Measurements from ENCODE around the gene PDE1A. TPM values are rescaled to one million over a fixed set of nuclear protein-coding genes. Genes with fewer than 3 reads are reported as not detected.

PDE1A gene
- total RNA-seq, 2 donors from 2014 or later: 4.1 to 6.0 TPM

DNA sequence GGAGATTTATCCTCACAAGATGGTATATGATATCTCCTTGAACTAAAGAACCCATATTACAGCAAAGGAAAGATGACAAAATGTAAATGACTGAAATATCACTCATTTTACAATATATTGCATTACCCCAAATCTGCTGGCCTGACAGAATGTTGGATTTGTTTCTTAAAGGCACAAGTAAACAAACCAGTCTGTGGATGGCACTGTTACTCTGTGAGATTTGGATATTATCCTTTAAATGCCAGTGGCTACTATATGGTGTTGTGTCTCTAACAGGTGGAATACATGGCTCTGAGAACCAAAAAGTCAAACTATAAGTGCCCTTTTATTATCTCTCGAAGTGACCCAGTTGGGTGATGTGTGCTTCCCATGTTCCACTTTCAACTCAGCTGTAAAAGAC lies 125.7 kb downstream of the PDE1A start:
- Histone ChIP-seq H3K27ac (no peak overlapping the region), H3K36me3 (no peaks in the 10 kb centered on the region), H3K4me1 (replicated peaks) (no peaks in the 10 kb centered on the region), H3K27me3 (replicated peaks; ENCODE audit: insufficient read depth) (no peaks in the 10 kb centered on the region), H3K4me3 (no peak overlapping the region), H3K9me3 (no peaks in the 10 kb centered on the region)
- WGBS: 94% methylated on average over 1 of the region's 1 CpG
- DNase-seq (ENCODE audit: low spot score): no peak
- TF ChIP-seq, protein P1, sequence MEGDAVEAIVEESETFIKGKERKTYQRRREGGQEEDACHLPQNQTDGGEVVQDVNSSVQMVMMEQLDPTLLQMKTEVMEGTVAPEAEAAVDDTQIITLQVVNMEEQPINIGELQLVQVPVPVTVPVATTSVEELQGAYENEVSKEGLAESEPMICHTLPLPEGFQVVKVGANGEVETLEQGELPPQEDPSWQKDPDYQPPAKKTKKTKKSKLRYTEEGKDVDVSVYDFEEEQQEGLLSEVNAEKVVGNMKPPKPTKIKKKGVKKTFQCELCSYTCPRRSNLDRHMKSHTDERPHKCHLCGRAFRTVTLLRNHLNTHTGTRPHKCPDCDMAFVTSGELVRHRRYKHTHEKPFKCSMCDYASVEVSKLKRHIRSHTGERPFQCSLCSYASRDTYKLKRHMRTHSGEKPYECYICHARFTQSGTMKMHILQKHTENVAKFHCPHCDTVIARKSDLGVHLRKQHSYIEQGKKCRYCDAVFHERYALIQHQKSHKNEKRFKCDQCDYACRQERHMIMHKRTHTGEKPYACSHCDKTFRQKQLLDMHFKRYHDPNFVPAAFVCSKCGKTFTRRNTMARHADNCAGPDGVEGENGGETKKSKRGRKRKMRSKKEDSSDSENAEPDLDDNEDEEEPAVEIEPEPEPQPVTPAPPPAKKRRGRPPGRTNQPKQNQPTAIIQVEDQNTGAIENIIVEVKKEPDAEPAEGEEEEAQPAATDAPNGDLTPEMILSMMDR (IDR thresholded peaks at IDR 0.05): no peak
- no peak for TF ChIP-seq POLR2A (IDR thresholded peaks at IDR 0.05)
- TF ChIP-seq POLR2AphosphoS5 (IDR thresholded peaks at IDR 0.05): no peak
- intact Hi-C loops (cut with DNase I): no loop called here

DNA sequence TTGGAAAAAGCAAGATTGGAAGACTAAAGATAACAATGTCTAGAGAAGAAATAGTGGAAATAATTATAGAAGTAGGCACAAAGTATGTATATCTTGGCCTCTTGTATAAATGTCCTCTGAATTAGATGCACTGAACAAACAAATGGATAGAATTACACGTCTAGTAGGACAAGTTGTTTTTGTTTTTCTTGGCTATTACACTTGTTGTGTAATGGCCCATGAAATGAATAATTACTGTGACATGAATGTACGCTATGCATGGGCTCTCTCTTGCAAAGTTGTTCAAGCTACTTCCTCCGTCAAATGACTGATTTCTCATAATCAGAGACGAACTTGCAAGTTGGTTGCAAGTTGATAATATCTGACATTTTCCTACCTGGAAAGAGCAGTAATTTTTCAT lies 126.2 kb downstream of the PDE1A start:
- TF ChIP-seq, protein P1 (IDR thresholded peaks at IDR 0.05): no peak
- TF ChIP-seq POLR2AphosphoS5 (IDR thresholded peaks at IDR 0.05) (no peak), POLR2A (IDR thresholded peaks at IDR 0.05) (no peak)
- Histone ChIP-seq H3K36me3 (no peaks in the 10 kb centered on the region), H3K27ac (no peak overlapping the region), H3K9me3 (no peaks in the 10 kb centered on the region), H3K4me3 (no peak overlapping the region), H3K27me3 (replicated peaks; ENCODE audit: insufficient read depth) (no peaks in the 10 kb centered on the region), H3K4me1 (replicated peaks) (no peaks in the 10 kb centered on the region)
- WGBS: 71% methylated on average over 4 of the region's 4 CpGs
- intact Hi-C loops (cut with DNase I): no loop called here
- no peak for DNase-seq (ENCODE audit: low spot score)

DNA sequence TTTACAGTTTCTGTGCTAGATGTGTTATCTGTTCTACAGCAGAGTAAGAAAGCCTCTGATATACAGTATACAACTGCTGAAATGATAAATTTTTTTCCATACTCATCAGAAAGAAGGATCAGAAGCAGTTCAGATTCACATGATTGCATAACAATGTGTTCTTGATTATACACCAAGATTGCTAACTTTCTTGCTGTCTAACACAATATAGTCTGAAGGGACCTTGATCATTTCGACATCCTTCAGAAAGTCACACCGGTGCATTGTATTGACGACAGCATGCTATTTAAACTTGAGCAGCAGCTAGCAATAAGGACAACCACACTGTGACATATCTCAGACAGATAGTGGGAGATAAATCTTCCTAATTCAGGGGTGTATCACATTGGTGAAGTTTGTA lies 127.2 kb downstream of the PDE1A start:
- no peak overlapping the region for H3K27ac ChIP-seq
- H3K27me3 ChIP-seq (replicated peaks; ENCODE audit: insufficient read depth): no peaks in the 10 kb centered on the region
- no peak overlapping the region for H3K4me3 ChIP-seq
- no peak for DNase-seq (ENCODE audit: low spot score)
- H3K36me3 ChIP-seq: no peaks in the 10 kb centered on the region
- TF ChIP-seq POLR2A (IDR thresholded peaks at IDR 0.05): no peak
- TF ChIP-seq, protein P1 (IDR thresholded peaks at IDR 0.05): no peak
- no peak for TF ChIP-seq POLR2AphosphoS5 (IDR thresholded peaks at IDR 0.05)
- H3K9me3 ChIP-seq: no peaks in the 10 kb centered on the region
- no peaks in the 10 kb centered on the region for H3K4me1 ChIP-seq (replicated peaks)
- intact Hi-C loops (cut with DNase I): no loop called here
- 97% methylated on average over 3 of the region's 3 CpGs for WGBS

DNA sequence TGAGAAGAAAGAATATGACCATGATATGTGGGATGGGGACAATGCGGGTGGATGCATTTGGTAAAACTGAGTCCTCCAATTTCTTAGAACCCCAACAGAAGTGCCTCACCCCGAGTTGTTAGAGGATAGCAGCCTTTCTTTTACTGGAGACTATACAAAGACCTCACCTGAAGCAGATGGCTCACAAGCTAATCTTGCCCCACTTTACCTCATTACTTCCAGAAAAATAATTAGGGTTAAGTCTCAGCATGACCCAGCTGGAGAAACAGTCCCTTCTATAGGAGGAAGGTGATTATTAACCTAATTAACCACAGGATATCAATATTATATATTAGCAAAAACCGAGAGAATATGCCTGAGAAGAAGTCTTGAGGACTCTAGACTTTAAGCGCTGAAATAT lies 128.4 kb downstream of the PDE1A start:
- H3K4me3 ChIP-seq: no peak overlapping the region
- no peaks in the 10 kb centered on the region for H3K27me3 ChIP-seq (replicated peaks; ENCODE audit: insufficient read depth)
- 96% methylated on average over 4 of the region's 4 CpGs for WGBS
- no peak overlapping the region for H3K27ac ChIP-seq
- no peaks in the 10 kb centered on the region for H3K4me1 ChIP-seq (replicated peaks)
- no peaks in the 10 kb centered on the region for H3K9me3 ChIP-seq
- H3K36me3 ChIP-seq: no peaks in the 10 kb centered on the region
- no peak for DNase-seq (ENCODE audit: low spot score)
- TF ChIP-seq POLR2A (IDR thresholded peaks at IDR 0.05): no peak
- TF ChIP-seq, protein P1 (IDR thresholded peaks at IDR 0.05): no peak
- no peak for TF ChIP-seq POLR2AphosphoS5 (IDR thresholded peaks at IDR 0.05)
- intact Hi-C loops (cut with DNase I): no loop called here

DNA sequence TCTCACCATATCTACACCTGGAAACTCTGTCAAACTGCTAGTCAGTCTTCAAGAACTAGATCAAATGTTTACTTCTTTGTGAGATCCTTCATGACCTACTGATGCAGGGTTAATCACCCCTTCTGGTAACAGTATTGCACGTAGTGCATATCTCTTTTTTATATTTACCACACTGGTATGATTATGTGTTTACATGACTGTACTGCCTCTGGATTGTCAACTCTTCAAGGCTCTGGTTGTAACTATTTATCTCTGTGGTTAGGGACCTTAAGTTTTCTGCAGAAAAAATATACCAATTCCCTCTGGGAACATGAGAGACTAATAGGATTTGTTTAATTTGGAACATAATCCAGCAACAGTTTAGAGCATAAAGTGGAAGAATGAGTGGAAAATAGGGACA lies 135.5 kb downstream of the PDE1A start:
- no peak overlapping the region for H3K4me3 ChIP-seq
- H3K4me1 ChIP-seq (replicated peaks): no peaks in the 10 kb centered on the region
- no peaks in the 10 kb centered on the region for H3K27me3 ChIP-seq (replicated peaks; ENCODE audit: insufficient read depth)
- WGBS: 58% methylated on average over 1 of the region's 1 CpG
- DNase-seq (ENCODE audit: low spot score): no peak
- no peaks in the 10 kb centered on the region for H3K36me3 ChIP-seq
- H3K9me3 ChIP-seq: no peaks in the 10 kb centered on the region
- no peak overlapping the region for H3K27ac ChIP-seq
- intact Hi-C loops (cut with DNase I): no loop called here
- TF ChIP-seq, protein P1 (IDR thresholded peaks at IDR 0.05): no peak
- TF ChIP-seq POLR2A (IDR thresholded peaks at IDR 0.05): no peak
- TF ChIP-seq POLR2AphosphoS5 (IDR thresholded peaks at IDR 0.05): no peak

Data from prostate gland (tissue), 2 donors.